Smooth muscle cell of the brain vasculature (primary cell): ENCODE data around the gene INHBC.

Experiments
- DNase-seq: peaks from one replicate; pipeline ENCODE4 v3.0.0-alpha.2; 2012; ENCODE audit warnings: low read depth, low spot score

INHBC gene

DNA sequence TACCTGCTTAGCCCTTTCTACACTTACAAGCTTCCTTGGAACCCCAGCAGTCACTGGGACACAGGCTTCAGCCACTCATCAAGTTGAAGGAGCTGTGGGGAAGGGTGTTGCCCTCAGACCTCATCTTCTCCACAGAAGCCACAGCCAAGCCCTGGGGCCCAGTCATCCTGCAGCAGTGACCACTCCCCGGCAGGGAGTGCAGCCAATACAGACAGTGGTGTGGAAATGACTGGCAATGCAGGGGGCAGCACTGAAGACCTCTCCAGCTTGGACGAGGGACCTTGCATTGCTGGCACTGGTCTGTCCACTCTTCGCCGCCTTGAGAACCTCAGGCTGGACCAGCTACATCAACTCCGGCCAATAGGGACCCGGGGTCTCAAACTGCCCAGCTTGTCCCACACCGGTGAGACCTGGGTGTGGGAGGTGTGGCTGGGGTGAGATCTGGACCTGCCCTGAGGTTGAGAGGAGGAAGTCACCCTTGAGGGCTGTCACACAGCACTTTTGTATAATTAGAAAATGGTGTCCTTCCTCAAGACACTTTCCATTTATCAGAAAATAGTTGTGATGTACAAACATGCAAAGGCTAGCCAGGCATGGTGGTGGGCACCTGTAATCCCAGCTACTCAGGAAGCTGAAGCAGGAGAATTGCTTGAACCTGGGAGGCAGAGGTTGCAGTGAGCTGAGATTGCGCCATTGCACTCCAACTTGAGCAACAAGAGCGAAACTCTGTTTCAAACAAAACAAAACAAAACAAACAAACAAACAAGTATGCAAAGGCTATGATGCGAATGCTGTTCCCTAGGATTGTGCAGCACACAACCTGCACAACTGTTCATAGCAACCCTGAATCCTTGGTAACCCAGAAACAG lies 34.9 kb downstream of the INHBC start:
- DNase-seq: no peak

DNA sequence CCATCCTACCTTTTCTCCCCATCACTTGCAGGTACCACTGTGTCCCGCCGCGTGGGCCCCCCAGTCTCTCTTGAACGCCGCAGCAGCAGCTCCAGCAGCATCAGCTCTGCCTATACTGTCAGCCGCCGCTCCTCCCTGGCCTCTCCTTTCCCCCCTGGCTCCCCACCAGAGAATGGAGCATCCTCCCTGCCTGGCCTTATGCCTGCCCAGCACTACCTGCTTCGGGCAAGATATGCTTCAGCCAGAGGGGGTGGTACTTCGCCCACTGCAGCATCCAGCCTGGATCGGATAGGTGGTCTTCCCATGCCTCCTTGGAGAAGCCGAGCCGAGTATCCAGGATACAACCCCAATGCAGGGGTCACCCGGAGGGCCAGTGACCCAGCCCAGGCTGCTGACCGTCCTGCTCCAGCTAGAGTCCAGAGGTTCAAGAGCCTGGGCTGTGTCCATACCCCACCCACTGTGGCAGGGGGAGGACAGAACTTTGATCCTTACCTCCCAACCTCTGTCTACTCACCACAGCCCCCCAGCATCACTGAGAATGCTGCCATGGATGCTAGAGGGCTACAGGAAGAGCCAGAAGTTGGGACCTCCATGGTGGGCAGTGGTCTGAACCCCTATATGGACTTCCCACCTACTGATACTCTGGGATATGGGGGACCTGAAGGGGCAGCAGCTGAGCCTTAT lies 35.8 kb downstream of the INHBC start:
- DNase-seq: no peak

DNA sequence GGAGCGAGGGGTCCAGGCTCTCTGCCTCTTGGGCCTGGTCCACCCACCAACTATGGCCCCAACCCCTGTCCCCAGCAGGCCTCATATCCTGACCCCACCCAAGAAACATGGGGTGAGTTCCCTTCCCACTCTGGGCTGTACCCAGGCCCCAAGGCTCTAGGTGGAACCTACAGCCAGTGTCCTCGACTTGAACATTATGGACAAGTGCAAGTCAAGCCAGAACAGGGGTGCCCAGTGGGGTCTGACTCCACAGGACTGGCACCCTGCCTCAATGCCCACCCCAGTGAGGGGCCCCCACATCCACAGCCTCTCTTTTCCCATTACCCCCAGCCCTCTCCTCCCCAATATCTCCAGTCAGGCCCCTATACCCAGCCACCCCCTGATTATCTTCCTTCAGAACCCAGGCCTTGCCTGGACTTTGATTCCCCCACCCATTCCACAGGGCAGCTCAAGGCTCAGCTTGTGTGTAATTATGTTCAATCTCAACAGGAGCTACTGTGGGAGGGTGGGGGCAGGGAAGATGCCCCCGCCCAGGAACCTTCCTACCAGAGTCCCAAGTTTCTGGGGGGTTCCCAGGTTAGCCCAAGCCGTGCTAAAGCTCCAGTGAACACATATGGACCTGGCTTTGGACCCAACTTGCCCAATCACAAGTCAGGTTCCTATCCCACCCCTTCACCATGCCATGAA lies 36.5 kb downstream of the INHBC start:
- no peak for DNase-seq

DNA sequence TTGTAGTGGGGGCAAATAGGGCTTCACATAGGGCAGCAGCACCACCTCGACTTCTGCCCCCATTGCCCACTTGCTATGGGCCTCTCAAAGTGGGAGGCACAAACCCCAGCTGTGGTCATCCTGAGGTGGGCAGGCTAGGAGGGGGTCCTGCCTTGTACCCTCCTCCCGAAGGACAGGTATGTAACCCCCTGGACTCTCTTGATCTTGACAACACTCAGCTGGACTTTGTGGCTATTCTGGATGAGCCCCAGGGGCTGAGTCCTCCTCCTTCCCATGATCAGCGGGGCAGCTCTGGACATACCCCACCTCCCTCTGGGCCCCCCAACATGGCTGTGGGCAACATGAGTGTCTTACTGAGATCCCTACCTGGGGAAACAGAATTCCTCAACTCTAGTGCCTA lies 37.1 kb downstream of the INHBC start:
- DNase-seq: no peak

DNA sequence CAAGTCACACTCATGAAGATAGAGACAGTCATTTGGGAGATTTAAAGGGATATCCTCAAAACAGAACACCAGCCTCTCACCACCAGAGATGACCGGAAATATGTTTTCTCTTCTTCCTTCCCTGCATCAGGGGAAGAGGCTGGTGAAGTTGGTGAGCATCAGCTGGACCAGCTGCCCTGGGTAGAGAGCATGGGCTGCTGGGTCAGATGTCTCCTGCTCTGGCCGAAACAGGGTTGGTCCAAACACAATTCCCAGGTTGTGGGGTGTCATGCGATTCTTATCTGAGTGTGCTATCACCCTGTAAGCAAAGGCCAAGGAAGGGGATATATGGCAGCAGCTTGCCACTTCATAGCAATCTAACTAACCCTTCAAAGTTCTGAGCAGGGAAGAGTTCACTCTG lies 37.8 kb downstream of the INHBC start:
- no peak for DNase-seq

DNA sequence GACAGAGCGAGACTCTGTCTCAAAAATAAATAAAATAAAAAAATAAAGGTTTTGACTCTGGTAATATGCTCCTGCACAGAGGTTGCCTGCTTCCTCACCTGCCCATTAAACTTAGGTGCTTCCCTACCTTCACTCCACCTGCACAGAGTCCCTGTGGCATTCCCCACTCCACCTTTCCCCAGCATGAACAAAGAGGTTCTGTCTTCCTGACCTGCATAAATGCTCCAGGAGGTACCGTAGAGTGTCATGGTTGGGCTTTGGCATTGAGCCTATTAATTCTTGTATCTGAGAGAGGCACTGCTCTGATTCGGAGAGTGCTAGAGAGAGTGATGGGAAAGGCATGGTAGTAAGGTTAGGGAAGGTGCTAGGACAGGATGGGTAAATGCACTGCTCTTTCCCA lies 38.8 kb downstream of the INHBC start:
- no peak for DNase-seq

DNA sequence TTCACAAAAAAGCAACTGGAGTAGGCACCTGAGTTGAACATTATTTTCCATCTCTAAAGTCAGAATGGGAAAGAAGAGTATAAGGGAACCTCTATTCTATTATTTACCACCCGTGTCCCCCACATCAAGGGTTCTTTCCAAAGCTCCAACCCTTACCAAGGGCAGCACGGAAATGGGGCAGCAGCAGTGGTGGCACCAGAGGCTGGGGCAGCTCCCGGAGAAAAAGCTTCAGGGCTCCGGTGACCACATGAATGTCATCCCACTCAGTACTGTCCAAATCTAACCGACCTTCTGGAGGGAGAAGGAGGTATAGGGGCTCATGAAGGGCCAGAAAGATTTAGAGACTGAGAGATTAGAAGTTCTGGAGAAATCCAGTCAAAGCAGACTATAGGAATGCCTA lies 39.3 kb downstream of the INHBC start:
- no peak for DNase-seq

DNA sequence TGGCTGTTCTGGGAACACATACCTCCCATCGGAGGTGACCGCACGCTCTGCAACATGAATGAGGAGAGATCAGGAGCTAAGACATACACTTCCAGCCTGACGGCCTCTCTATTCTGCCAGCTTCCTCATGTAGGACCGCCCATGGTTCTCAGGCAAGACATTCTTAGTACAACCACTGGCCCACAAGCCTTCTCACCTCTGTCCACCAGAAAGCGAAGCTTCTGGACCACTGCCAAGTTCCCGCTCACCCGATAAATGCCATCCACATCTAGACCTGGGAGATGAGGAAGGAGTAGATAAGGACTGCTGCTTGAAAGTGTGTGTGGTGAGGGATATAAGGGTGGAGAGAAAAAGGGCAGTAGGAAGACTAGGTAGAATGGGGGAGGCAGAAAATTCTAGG lies 39.8 kb downstream of the INHBC start:
- DNase-seq: no peak

DNA sequence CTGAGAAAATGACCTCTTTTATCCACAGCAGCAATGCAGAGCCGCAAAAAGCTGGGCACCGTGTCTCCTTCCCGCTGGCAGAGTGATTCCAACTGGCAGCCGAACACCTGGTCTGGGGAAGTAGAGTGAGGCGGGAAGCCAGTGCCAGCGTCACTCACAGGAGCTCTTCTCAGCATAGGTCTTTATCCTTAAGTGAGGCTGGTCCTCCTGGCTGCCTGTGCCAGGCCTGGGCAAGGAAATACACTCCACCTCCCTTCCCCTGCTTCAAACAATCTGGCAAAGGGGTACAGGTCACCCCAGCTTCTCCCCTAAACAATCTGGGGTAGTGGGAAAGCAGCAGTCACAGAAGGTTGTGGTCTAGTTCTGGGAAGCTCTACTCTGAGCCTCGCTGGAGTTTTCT lies 40.3 kb downstream of the INHBC start:
- DNase-seq: no peak

DNA sequence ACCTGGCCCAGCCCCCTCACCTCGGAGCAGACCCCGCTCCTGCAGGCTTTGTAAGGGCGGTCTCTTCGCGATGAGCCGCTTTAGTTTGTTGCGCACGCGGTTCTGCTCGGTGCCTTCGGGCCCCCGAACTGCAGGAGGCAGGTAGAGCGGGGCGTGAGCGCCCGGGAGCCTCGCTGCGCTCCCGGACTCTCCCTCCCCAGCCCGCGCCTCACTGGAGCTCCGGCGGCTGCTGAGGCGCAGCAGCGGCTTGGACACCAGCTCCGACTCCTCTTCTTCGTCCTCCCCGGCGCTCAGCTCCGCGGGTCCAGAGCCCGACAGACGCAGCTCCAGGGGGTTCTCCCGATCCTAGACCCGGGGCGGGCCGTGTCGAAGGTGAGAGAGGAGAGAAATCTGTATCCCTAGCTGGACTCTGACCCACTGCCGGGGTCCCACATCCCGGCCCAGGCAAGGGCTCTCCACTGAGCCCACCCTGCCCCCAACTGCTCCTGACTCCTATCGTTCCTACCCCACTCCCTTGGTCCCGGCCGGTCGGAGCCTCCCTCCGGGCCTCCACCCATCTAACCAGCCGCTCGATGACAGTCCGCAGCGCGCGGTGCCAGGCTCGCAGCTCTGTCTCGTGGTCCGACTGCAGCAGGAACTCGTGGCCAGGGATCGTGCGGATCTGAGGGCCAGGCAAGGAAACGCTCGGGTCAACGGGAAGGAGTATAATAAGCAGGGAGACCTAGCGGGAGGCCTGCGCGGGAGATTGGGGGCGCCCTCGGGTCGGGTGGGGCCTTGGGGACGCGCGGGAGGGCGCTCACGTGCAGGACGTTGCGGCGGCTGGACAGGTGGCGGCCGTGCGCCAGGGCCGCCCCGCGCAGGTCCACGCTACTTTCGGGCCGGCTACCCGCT lies 40.9 kb downstream of the INHBC start:
- DNase-seq: no peak

DNA sequence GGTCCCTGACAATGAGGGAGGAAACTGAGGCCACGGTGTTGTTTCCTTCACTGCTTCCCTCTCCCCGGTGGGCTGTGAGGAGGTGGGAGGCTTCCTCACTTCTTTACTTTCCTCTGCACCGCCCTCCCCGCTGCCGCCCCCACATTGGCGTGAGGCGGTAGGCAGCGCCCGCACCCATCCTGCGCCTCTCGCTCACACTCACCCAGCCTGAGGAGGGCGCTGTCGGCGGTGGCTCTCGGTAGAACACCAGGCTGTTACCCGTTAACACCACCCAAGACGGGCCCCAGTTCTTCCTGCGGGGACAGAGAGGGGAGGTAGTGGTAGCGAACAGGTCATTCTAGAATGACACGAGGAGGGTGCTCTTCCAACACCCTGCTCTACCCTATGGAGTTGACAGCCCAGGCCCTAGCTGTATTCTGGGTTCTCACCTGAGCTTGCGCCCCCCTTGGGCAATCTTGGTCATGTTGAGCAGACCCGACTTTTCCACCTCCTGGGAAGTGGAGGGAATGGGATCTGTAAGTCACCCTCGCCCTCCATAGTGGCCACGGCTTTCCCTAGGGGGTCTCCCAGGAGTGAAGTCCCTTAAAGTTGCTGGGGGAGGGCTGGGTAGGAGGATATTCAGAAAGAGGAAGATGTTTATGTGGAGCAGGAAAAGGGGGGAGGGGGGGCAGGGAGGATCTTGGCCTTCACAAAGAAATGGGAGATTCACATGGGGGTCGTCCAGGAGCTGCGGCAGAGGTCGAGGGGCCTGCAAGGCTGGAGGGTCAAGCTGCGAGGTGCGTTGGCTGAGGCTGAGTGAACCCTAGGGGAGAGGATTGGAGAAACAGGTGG lies 41.8 kb downstream of the INHBC start:
- DNase-seq: no peak

DNA sequence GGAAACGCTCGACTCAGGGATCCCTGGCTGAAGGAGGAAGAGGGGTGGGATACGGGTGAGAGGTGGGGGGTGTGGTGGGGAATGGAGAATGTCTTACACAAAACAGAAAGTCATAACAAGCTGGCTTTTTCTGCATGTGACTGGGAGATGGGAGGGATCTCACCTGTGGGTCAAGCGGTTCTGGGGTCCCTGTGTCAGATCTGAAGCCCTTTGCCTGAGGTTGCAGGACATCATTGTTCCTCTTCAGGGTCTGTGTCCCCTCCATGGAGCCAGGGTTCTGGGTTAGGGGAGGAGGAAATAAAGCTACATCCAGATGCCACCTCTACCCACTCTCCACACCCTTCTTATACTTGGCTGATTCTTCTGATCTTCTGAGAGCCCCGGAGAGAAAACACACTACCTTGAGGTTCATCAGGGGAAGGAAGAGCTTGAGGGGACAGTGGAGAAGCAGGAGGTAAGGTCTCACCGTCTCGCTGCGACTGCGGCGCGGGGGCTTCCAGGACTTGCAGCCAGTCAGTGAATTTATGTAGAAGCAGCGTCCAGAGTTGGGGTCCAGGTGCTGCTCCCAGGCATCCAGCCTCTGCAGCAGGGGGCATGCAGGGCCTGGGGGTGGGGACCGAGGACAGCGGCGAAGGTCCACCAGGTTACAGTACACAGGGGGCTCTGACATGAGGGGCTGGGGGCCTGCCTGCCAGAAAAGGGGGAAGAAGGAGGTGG lies 42.6 kb downstream of the INHBC start:
- DNase-seq: no peak

DNA sequence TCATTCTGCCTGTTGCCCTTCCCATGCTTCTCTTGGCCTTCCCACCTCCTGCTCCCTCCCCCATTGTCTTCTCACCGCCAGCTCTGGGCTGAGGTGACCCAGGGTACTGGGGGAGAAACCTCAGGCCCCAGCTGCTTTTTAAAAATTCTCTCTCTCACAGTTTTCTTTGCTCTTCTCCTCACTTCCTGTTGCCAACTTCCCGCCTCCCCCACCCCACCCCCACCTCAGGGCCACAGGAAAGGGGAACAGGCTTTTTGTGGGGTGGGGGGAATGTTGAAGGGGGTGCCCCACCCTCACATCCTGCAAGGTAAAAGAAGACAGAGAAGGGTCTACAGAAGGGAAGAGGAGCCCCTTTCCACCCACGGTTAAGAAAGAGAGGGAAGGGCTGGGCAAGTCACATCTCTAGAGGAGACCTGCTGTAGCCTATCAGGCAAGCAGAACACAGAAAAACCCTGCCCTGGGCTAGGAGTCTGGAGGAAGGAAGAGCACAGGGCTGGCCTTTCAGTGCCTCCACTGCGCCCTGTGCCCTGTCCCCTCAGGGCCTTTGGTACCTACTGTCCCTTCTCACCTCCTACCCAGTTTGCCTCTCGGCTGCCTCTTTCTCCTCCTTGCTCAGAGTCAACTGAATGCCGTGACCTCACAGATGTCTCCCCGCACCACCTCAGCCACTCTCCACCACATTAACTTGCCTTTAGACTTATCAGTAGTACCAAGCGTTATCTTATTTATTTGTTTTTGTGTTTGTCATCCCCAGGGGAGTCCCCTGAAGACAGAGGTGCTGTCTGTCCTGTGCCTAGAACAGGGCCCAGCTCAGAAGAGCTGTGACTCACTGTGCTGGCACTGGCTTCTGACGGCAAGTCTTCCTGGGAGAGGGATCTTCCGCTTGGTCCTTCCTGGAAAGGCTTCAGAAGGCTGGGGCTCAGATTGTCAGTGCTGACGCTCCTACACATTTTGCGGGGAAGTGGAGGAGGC lies 43.4 kb downstream of the INHBC start:
- no peak for DNase-seq

DNA sequence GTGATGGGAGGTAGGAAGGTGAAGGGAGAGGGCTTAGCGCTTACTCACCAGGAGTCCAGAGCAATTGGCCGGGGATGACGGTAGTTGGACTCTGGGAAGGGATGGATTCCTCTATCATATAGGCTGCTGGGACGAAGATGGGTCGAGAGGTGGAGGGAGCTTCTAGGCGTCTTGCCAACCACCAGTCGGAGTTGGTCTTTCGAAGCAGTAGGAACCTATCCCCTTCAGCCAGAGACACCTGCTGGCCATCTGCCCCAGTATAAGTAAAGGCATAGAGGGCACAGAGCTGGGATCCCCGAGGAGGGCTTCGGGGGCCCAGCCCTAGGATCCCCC lies 44.4 kb downstream of the INHBC start:
- no peak for DNase-seq

DNA sequence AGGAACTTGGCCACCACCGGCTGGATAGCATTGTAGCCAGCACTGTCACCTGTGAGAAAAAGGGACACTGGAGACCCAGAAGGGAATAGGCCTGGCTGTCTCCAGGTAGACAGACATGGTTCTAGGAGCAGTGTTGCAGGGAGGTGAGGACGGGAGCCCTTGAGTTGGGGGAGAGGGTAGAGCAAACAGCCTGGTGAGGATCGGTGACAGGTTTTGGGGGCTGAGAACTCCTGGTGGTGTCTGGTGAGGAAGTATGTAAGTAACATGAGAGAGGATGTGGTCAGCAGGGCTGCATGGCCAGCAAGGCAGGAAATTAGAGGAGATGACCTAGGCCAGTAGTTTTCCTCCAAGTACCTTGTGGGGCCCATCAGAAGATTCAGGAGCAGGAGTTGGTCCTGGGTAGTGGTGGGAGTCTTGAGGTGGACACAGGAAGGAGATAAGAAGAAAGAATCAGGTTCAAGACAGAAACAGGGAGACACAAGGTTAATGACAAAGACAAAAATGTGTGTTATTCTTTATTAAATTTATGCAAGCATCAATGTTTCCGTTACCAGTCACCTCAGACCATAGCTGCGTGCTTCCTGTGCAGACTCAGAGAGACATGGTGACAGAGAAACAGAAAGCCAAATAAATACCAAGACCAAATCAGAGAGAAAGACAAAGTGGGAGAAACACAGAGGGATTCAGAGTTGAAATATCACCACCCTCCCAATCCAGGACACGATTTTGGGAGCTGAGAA lies 45.0 kb downstream of the INHBC start, which contains the start of gene ARHGAP9:
Gene ARHGAP9, minus strand, starts transcription at position 491 of the 740 bp plus-strand sequence. Its CDS starts 460 bp downstream, at position 31.
- DNase-seq: no peak

DNA sequence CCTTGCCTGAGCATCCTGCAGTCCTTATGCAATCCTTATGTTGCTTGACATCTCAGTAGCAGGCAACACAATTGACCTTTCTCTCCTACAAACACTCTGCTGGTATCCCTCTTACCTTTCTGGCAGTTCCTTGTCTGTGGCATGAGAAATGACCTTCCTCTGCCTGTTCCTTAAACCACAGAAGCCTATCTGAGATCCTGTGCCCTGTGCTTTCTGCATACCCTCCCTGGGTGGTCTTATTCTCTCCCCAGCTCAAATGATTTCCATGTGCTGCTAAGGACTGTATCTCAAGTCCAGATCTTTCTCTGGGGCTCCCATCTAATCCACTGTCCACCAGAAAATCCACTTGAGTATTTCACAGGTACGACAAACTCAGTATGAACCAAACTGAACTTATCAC lies 47.1 kb downstream of the INHBC start:
- no peak for DNase-seq

DNA sequence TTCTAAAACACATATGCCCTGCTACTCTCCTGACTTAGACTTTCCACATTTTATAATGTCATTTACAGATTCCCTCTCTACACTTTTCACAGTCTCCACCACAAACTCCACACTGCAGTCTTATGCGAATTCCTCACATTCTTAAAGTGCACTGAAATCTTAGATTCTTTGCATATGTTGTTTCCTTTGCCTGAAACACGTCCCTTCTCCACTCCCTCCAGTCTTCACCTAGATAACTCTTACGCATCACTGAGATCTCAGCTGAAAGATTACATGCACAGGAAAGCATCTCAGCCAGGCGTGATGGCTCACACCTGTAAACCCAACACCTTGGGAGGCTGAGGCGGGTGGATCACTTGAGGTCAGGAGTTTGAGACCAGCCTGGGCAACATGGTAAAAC lies 48.9 kb downstream of the INHBC start:
- DNase-seq: no peak

DNA sequence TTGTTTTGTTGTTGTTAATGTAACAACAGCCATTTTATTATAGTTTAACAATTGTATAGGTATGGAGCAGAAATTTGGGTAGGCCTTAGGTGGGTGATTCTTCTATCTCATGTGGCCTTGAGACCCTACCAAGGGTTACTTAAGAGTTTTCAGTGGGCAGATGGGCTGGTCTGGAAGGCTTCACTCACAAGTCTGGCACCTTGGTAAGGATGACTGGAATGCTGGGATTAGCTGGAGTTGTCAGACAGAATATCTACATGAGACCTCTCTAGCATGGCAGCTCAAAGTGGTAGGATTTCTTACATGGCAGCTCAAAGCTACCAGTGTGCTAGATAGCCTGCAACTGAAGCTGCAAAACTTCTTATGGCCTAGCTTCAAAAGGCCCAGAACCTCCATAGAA lies 51.1 kb downstream of the INHBC start:
- no peak for DNase-seq
